ENCODE measurements around the gene GPX6.
"Not testable (repeated sequence)": the region's sequence is repeated elsewhere in the genome, so short reads cannot be mapped to it uniquely, and the experiment has no call there.

The GPX6 gene

GRCh38 chr6:28515676-28516075 lies at the start of gene GPX6:
Gene GPX6, minus strand, starts transcription at chr6:28515793. Its CDS starts 50 bp downstream, at chr6:28515743.
- no peak for DNase-seq

GRCh38 chr6:28563430-28564095 lies 48.0 kb upstream of the GPX6 start:
- no peak for DNase-seq

- peak; percentile 55 for DNase-seq
Measured at GRCh38 chr6:28558629-28559028, 43.0 kb upstream of the GPX6 start.

GRCh38 chr6:28555136-28555535 lies 39.5 kb upstream of the GPX6 start:
- no peak for DNase-seq

- DNase-seq, result peak; percentile 45
Measured at GRCh38 chr6:28553986-28554881, 38.6 kb upstream of the GPX6 start.

- DNase-seq, result no peak
Measured at GRCh38 chr6:28553384-28553985, 37.9 kb upstream of the GPX6 start.

GRCh38 chr6:28551891-28552666 lies 36.5 kb upstream of the GPX6 start:
- no peak for DNase-seq

- DNase-seq, result not testable (repeated sequence)
Measured at GRCh38 chr6:28547003-28547402, 31.4 kb upstream of the GPX6 start.

- DNase-seq, result no peak
Measured at GRCh38 chr6:28545955-28546354, 30.4 kb upstream of the GPX6 start.

GRCh38 chr6:28543651-28544610 lies 28.3 kb upstream of the GPX6 start:
- no peak for DNase-seq

- DNase-seq, result peak; percentile 86
Measured at GRCh38 chr6:28542440-28543296, 27.1 kb upstream of the GPX6 start.

- DNase-seq, result no peak
Measured at GRCh38 chr6:28541996-28542395, 26.4 kb upstream of the GPX6 start.

- no peak for DNase-seq
Measured at GRCh38 chr6:28537509-28538140, 22.0 kb upstream of the GPX6 start.

GRCh38 chr6:28537065-28537464 lies 21.5 kb upstream of the GPX6 start:
- DNase-seq, result no peak

GRCh38 chr6:28534875-28535274 lies 19.3 kb upstream of the GPX6 start:
- DNase-seq, result no peak

GRCh38 chr6:28534306-28534705 lies 18.7 kb upstream of the GPX6 start:
- DNase-seq, result no peak

- DNase-seq, result no peak
Measured at GRCh38 chr6:28531479-28532128, 16.0 kb upstream of the GPX6 start.

- no peak for DNase-seq
Measured at GRCh38 chr6:28530777-28531176, 15.2 kb upstream of the GPX6 start.

GRCh38 chr6:28525496-28526039 lies 10.0 kb upstream of the GPX6 start, which contains the start of gene GPX5:
Gene GPX5, plus strand, starts transcription at chr6:28525881. Its CDS starts 133 bp downstream, at chr6:28526014.
- DNase-seq, result no peak

All from NCI-H1105 treated with DMSO at 0.1 percent for 48 hours (cell line).